ENCODE results near the gene CARMIL3. TPM values are rescaled to one million over a fixed set of nuclear protein-coding genes. Genes with fewer than 3 reads are reported as not detected.

The CARMIL3 gene
- total RNA-seq, 1 donor from 2014 or later = 0.34 TPM

DNA sequence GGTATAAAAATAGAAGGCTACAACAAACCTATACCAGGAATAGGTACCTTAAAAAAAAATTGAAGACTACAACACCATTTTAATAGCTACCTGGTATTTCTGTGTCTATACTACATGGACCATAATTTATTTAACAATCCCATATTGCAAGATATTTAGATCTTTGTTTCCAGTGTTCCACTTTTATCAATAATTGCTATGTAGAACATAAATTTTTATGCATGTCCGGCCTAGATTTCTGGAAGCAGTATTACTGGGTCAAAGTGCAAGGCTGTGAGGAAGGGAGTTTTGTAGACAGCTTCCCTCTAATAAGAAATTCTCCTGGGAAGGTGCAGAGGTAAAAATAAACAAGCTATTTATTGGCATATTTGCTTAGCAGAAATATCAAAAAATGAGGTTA lies 58.7 kb downstream of the CARMIL3 start:
- H3K36me3 Mint-ChIP-seq (ENCODE audit: low read depth, unreplicated experiment) = no peaks in the 10 kb centered on the region
- H2AFZ ChIP-seq (ENCODE audit: low read depth, low read length) = no peak overlapping the region
- H3K4me3 ChIP-seq (ENCODE audit: insufficient read depth, low read depth, low read length) = no peak overlapping the region
- no peaks in the 10 kb centered on the region for H3K27me3 Mint-ChIP-seq (ENCODE audit: low read depth, unreplicated experiment)
- H3K4me1 ChIP-seq (ENCODE audit: insufficient read depth, low read length) = peaks cover 9% of the 10 kb centered on the region
- no peaks in the 10 kb centered on the region for H3K9me3 ChIP-seq (ENCODE audit: insufficient read depth, low read depth, low read length)
- no peaks in the 10 kb centered on the region for H4K20me1 ChIP-seq (ENCODE audit: insufficient read depth, low read length)
- H3K4me3 Mint-ChIP-seq (ENCODE audit: unreplicated experiment) = no peak overlapping the region
- no peaks in the 10 kb centered on the region for H3K27me3 ChIP-seq (ENCODE audit: insufficient read depth, low read length)
- no peak for DNase-seq (ENCODE audit: low read depth)
- H3K9me3 Mint-ChIP-seq (ENCODE audit: unreplicated experiment) = no peaks in the 10 kb centered on the region
- H3K4me1 Mint-ChIP-seq (ENCODE audit: low read depth, unreplicated experiment) = peaks cover 5% of the 10 kb centered on the region
- H3K27ac Mint-ChIP-seq (ENCODE audit: unreplicated experiment) = no peak overlapping the region
- H3K79me2 ChIP-seq (ENCODE audit: insufficient read depth, low read length) = no peaks in the 10 kb centered on the region
- no peak for FAIRE-seq
- no peak for TF ChIP-seq EZH2 (IDR thresholded peaks at IDR 0.05; ENCODE audit: insufficient read depth, low read length)
- TF ChIP-seq, protein P1, sequence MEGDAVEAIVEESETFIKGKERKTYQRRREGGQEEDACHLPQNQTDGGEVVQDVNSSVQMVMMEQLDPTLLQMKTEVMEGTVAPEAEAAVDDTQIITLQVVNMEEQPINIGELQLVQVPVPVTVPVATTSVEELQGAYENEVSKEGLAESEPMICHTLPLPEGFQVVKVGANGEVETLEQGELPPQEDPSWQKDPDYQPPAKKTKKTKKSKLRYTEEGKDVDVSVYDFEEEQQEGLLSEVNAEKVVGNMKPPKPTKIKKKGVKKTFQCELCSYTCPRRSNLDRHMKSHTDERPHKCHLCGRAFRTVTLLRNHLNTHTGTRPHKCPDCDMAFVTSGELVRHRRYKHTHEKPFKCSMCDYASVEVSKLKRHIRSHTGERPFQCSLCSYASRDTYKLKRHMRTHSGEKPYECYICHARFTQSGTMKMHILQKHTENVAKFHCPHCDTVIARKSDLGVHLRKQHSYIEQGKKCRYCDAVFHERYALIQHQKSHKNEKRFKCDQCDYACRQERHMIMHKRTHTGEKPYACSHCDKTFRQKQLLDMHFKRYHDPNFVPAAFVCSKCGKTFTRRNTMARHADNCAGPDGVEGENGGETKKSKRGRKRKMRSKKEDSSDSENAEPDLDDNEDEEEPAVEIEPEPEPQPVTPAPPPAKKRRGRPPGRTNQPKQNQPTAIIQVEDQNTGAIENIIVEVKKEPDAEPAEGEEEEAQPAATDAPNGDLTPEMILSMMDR (IDR thresholded peaks at IDR 0.05; ENCODE audit: insufficient read depth, low read depth, low read length) = no peak
- H3K36me3 ChIP-seq (ENCODE audit: insufficient read depth, low read length) = no peaks in the 10 kb centered on the region
- no peak overlapping the region for H3K4me2 ChIP-seq (ENCODE audit: low read length)
- no peak overlapping the region for H3K27ac ChIP-seq (ENCODE audit: low read depth, low read length)
- no peak overlapping the region for H3K9ac ChIP-seq (ENCODE audit: low read length)

DNA sequence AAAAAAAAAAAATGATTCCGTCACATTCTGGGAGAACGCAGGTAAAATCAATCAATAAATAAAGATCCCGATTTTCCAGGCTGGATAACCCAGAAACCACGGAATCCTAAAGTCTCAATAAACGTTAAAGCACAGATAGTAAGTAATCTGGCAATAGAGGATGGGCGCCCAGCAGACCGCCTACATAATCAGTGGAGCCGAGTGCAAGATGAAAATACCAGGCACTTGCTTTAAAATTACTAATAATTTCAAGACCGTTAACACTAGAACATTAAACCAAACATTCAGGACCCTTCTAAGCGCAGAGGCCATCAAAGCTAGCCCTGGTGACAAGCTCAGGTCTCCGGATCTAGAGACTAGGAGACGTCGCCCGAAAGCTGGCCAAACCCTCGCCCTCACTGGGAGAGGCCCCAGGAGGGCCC lies 61.6 kb downstream of the CARMIL3 start:
- Mint-ChIP-seq H3K9me3 (ENCODE audit: unreplicated experiment) (no peaks in the 10 kb centered on the region), H3K4me1 (ENCODE audit: low read depth, unreplicated experiment) (peaks cover 9% of the 10 kb centered on the region), H3K4me3 (ENCODE audit: unreplicated experiment) (peak overlapping the region; percentile 94), H3K27me3 (ENCODE audit: low read depth, unreplicated experiment) (no peaks in the 10 kb centered on the region), H3K36me3 (ENCODE audit: low read depth, unreplicated experiment) (peaks cover 9% of the 10 kb centered on the region), H3K27ac (ENCODE audit: unreplicated experiment) (peak overlapping the region; percentile 98)
- DNase-seq (ENCODE audit: low read depth) (no peak), FAIRE-seq (no peak)
- TF ChIP-seq EZH2 (IDR thresholded peaks at IDR 0.05; ENCODE audit: insufficient read depth, low read length) = no peak
- TF ChIP-seq, protein P1 (IDR thresholded peaks at IDR 0.05; ENCODE audit: insufficient read depth, low read depth, low read length) = no peak
- peak overlapping the region; percentile 97 for H2AFZ ChIP-seq (ENCODE audit: low read depth, low read length)
- peaks cover 13% of the 10 kb centered on the region for H3K4me1 ChIP-seq (ENCODE audit: insufficient read depth, low read length)
- peaks cover 5% of the 10 kb centered on the region for H3K36me3 ChIP-seq (ENCODE audit: insufficient read depth, low read length)
- no peaks in the 10 kb centered on the region for H4K20me1 ChIP-seq (ENCODE audit: insufficient read depth, low read length)
- peak overlapping the region; percentile 97 for H3K4me2 ChIP-seq (ENCODE audit: low read length)
- peak overlapping the region; percentile 93 for H3K9ac ChIP-seq (ENCODE audit: low read length)
- no peaks in the 10 kb centered on the region for H3K9me3 ChIP-seq (ENCODE audit: insufficient read depth, low read depth, low read length)
- no peaks in the 10 kb centered on the region for H3K27me3 ChIP-seq (ENCODE audit: insufficient read depth, low read length)
- H3K27ac ChIP-seq (ENCODE audit: low read depth, low read length) = peak overlapping the region; percentile 99
- peaks cover 7% of the 10 kb centered on the region for H3K79me2 ChIP-seq (ENCODE audit: insufficient read depth, low read length)
- H3K4me3 ChIP-seq (ENCODE audit: insufficient read depth, low read depth, low read length) = peak overlapping the region; percentile 88

DNA sequence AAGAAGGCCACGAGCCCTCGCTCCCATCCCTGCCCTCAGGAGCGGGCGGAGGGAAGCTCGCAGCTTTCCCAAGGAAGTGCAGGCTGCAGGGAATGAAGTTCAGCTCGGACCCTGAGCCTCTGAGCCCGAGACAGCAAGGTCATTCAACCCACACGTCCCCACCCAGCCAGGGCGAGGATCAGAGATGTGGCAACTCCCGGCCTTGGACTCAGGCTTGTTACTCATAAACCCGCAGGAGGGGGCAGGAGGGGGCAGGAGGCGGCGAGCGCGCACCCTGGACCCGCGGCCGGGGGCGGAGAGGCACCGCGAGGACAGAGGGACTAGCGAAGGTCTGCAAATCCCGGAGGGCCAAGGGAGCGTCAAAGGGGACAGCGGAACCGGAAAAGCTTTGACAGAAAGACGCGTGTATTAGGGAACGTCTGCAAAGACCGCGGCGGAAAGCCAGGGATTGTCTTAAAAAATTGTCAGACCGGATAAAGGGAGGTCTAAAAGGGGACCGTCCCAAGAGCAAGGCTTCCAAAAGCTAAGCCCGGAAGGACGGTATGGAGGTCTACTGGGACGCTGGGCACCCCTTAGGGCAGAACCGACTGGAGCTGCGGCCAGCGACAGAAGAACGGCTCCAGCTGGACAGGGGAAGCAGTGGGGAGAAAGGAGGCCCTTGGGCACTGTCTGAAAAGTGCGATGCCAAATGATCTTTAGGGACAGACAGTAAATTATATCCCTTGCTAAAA lies 62.2 kb downstream of the CARMIL3 start:
- peaks cover 9% of the 10 kb centered on the region for H3K4me1 Mint-ChIP-seq (ENCODE audit: low read depth, unreplicated experiment)
- no peaks in the 10 kb centered on the region for H3K27me3 Mint-ChIP-seq (ENCODE audit: low read depth, unreplicated experiment)
- no peak for TF ChIP-seq EZH2 (IDR thresholded peaks at IDR 0.05; ENCODE audit: insufficient read depth, low read length)
- TF ChIP-seq, protein P1 (IDR thresholded peaks at IDR 0.05; ENCODE audit: insufficient read depth, low read depth, low read length) = no peak
- peak overlapping the region; percentile 88 for H3K4me3 ChIP-seq (ENCODE audit: insufficient read depth, low read depth, low read length)
- peak overlapping the region; percentile 97 for H3K4me2 ChIP-seq (ENCODE audit: low read length)
- peak; percentile 88 for DNase-seq (ENCODE audit: low read depth)
- H3K9ac ChIP-seq (ENCODE audit: low read length) = peak overlapping the region; percentile 93
- H3K9me3 Mint-ChIP-seq (ENCODE audit: unreplicated experiment) = no peaks in the 10 kb centered on the region
- H3K9me3 ChIP-seq (ENCODE audit: insufficient read depth, low read depth, low read length) = no peaks in the 10 kb centered on the region
- peak overlapping the region; percentile 97 for H2AFZ ChIP-seq (ENCODE audit: low read depth, low read length)
- H3K27ac ChIP-seq (ENCODE audit: low read depth, low read length) = peak overlapping the region; percentile 99
- H3K4me1 ChIP-seq (ENCODE audit: insufficient read depth, low read length) = peaks cover 13% of the 10 kb centered on the region
- H3K36me3 Mint-ChIP-seq (ENCODE audit: low read depth, unreplicated experiment) = peaks cover 15% of the 10 kb centered on the region
- peaks cover 11% of the 10 kb centered on the region for H3K36me3 ChIP-seq (ENCODE audit: insufficient read depth, low read length)
- H3K27ac Mint-ChIP-seq (ENCODE audit: unreplicated experiment) = peak overlapping the region; percentile 98
- H3K4me3 Mint-ChIP-seq (ENCODE audit: unreplicated experiment) = peak overlapping the region; percentile 94
- no peaks in the 10 kb centered on the region for H3K27me3 ChIP-seq (ENCODE audit: insufficient read depth, low read length)
- FAIRE-seq = no peak
- peaks cover 7% of the 10 kb centered on the region for H3K79me2 ChIP-seq (ENCODE audit: insufficient read depth, low read length)
- H4K20me1 ChIP-seq (ENCODE audit: insufficient read depth, low read length) = no peaks in the 10 kb centered on the region

Data from astrocyte (in vitro differentiated cells and primary cell).